Effector CD4-positive, alpha-beta T cell (primary cell): ENCODE results near the gene PARK7.
"Not testable (repeated sequence)": the region's sequence is repeated elsewhere in the genome, so short reads cannot be mapped to it uniquely, and the experiment has no call there.

Source experiments
- DNase-seq: peaks from one replicate; pipeline ENCODE4 v3.0.0-alpha.2; 2020
- total RNA-seq: gene quantifications from one replicate; lab custom pipeline; 2026; lab: John Stamatoyannopoulos, UW

PARK7 gene
- 41.3 reads per million, percentile 64 among the genes with 10 or more reads in this experiment for total RNA-seq

DNA sequence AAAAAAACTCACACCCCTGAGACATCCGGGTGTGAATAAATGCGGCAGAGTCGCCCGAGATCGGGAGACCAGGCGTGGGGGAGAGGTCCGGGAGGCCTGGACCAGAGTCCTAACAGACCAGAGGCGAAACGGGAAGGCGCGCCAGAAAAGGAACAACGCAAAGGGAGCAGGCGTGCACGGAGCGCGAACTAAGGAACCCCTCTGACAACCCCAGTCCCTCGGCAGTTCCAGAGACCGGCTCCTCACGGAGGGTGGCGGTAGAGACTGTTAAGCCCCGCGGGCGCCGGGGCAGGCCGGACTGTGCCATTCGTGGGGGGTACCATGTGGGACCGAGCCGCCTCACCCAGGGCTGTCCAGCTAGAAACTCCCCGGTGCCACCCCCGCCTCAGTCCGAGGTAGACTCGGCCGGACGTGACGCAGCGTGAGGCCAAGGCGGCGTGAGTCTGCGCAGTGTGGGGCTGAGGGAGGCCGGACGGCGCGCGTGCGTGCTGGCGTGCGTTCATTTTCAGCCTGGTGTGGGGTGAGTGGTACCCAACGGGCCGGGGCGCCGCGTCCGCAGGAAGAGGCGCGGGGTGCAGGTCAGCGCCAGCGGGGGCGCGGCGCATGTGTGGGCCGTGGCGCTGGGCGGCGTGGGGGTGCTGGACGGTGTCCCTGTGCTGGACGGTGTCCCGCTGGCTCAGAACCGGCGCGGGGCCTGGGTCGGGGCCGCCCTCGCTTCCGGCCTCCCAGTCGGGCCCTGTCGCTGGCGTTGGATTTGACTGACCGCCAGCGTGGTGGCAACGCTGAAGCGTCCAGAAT, at the start of gene PARK7:
TSS of gene PARK7 (plus strand) at position 496 of the 798 bp plus-strand sequence. CDS start 1,075 bp downstream, outside the sequence.
- peak; percentile 100 for DNase-seq

DNA sequence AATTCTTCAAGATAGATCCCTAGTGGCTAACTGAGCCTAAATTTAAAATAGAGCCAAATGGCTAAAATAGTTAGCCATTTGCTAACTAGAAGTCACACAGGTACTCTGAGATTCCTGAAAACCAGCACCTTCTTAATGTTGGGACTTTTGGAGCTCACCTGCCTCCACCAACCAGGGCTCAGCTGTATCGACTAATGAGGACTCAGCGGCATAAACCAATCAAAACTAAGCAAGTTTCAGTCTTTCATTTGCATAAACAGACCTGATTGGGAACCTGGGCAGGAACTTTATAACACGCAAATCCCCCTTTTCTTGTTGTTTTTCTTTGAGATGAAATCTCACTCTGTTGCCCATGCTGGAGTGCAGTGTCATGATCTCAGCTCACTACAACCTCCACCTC, 49.4 kb upstream of the PARK7 start:
- DNase-seq, result no peak

DNA sequence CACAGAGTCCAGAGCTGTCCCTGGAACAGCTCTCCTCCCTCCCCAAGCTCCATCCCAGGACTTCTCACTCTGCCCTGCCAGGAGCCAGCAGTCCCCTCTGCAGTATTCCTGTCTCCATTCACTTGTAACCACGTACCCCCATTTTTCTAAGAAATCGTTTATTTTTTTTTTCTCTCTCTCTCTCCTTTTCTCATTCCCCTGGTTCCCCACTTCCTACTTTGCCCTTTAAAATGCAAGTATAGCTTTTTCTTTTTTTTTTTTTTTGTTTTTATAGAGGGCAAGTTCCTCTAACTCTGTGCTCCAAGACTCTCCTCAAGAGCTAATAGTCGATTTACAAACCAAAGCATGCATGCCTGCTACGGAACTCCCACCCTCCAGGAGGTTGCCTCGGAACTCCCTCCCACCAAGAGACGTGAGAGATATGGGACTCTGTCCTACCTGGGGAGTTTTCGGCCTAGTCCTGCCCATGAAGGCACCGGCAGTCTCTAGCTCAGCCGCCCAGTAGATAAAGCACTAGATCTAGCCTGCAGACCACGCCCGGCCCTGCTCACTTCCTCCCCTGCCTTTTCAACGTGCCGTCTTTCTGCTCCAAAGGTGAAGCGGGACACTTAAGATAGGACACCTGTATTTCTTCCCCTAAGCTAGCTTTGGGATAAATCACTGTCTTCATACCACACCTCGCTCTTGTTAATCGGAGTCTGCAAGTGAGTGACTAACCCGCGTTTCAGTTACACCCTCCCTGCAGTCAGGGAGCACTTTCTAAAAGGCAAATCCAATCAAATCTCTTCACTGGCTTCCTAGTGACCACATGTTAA, 48.6 kb upstream of the PARK7 start:
- no peak for DNase-seq

DNA sequence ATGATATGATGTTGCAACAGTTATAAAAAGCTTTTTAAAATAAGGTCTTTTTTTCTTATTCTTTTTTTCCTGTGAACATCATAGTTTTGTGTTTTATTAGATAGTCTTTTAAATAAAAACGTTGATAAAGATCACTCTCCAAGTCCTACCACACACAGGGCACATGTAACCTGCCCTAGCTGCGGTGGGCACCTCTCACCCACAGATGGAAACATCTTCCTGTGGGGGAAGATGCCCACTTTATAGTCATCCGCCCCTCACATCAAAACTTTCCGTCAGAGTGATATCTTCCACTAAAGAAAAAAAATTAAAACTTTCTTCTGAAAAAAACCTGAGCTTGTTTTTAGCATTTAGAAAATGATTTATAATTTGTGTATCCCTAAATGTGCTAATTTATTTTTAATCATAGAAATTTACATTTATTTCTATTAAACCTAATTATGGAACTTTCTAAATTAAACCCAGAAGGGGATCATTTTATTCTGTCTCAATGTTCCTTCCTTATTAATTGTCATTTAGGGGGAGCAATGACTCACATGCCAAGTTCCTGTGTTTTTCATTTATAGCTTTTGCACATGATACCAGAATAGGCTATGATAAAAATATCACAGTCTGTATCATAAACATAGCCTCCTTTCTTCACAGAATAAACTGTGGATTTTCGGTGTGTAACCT, 45.5 kb upstream of the PARK7 start:
- no peak for DNase-seq

- DNase-seq, result no peak
These were observed 45.0 kb upstream of the PARK7 start for GRCh38 chr1:7916501-7916830.

GRCh38 chr1:7917971-7918370, 43.5 kb upstream of the PARK7 start:
- DNase-seq, result not testable (repeated sequence)

DNA sequence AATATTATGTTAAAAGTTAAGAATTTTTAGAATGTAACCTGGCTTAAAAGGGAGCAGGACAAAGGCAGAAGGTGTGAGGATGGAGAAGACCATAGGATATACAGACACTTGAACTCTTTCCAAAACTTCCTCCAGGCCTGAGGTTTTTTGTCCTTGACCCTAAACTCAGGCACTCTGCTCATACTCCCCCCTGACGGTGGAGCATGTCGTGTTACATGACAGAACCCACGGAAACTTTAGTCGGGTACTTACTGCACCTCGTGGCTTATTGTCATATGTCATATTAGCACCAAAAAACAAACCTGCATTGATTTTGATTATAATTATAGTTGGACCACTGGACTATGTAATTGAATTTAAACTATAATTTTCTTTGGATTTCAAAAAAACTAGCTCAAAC, 41.6 kb upstream of the PARK7 start:
- DNase-seq, result no peak

GRCh38 chr1:7921796-7922195, 39.7 kb upstream of the PARK7 start:
- DNase-seq, result no peak

DNA sequence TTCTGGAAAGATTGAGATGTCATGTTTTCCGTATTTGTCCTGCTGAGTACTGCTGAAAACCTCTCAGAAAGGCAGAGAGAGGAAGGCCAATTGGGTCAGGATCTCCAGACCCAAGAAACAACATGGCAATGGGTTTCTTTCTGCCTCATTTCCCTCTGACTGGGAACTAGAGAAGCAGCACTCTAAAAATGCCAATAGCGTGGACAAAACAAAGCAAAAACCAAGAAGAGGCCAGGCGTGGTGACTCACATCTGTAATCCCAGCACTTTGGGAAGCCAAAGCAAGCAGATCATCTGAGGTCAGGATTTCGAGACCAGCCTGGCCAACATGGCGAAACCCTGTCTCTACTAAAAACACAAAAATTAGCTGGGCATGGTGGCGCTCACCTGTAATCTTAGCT, 39.2 kb upstream of the PARK7 start:
- no peak for DNase-seq

GRCh38 chr1:7927061-7927460, 34.5 kb upstream of the PARK7 start:
- DNase-seq, result not testable (repeated sequence)

GRCh38 chr1:7928247-7928646, 33.3 kb upstream of the PARK7 start:
- no peak for DNase-seq

DNA sequence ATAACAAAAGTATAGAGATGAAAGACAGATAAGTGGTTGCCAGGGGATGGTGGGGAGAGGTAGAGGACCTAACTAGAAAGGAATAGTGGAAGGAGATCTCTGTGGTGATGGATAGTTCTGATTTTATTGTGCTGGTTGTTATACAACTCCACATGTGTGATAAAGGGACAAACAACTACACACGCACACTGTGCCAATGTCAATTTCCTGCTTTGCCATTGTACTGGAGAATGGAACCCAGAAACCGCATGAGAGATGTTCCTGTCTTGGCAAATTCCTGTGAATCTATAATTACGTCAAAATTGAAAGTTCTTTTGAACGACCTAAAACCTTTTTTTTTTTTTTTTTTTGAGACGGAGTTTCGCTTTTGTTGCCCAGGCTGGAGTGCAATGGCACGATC, 31.9 kb upstream of the PARK7 start:
- no peak for DNase-seq

DNA sequence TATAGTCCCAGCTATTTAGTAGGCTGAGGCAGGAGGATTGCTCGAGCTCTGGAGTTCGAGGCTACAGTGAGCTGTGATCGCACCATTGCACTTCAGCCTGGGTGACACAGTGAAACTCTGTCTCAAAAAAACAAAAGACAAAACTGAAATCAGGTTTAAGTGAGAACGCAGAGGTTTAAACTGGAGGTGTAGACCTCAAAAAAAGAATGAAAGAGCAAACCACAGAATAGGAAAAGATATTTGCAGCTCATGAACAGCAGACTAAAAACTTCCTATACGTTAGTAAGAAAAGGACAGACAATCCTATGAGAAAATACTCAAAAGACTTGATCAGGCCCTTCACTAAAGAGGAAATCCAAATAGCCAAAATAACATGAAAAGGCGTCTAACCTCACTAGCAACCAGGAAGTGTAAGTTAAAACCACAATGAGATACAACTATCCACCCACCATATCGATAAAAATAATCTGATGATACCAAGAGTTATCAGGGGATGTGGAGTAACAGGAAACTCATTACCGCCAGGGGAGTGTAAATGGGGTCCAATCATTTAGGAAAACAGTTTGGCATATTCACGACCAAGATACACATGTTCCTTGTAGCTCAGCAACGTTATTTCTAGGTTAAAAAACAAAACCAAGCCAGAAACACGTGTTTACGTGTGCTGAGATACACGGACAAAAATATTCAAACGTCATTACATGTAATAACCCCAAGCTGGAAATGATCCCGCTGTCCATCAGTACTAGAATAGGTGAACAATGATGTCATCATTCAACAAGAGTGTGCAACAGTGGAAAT, 30.7 kb upstream of the PARK7 start:
- DNase-seq, result no peak

DNA sequence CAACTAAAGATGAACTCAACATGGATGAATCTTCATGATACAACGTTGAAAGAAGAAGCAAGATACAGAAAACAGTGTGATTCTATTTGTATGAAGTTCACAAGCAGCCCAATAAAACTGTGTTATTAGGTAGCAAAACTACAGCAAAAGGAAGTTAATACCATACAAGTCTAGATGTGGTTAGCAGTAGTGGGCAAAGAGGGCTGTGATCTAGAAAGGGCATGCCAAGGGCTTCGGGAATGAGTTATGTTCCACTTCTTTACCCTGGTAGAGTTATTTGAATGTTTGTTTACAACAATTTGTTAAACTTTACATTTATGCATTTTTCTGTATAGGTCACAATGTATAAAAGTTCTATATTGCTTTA, 30.1 kb upstream of the PARK7 start:
- DNase-seq, result no peak

DNA sequence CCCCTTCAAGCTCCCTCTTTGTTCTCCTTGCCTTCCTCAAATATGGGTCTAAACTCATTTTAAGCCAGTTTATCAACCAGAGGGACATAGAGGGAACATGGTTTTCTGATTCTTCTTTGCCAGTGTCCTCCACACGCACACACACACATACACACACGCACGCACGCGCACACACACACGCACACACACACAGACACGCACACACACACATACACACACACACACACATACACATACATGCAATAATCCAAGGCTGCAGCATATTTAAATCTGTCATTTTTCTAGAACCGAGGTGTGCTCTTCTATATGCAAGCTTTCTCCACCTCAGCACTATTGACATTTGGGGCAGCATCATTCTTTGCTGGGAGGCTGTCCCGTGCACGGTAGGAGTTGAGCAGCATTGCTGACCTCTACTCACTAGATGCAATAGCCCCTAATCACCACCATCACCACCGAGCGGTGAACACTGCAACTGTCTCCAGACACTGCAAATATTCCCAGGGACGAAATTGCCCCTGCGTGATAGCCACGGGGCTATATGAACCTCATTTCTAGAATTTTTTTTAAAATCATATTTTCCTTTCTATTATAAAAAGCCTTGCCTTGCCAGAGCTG, 28.9 kb upstream of the PARK7 start:
- DNase-seq, result no peak

DNA sequence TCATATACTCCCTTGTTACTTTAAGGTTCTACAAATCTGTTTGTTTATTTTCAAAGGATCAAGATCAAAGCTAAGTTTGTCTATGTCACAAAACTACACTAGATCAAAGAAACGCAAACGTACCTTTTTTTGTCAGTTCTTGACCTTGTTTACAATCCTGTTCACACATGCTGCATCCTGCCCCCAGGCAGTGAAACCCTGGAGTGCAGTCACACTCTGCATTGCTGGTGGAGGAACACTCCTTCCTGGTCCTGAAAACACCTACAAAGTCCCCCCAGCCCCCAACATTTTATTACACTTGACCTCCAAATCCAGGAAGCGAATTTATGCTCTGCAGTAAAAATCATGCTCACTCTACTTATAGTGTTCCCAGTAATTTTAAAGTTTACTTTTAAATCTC, 23.4 kb upstream of the PARK7 start:
- DNase-seq, result no peak

GRCh38 chr1:7940034-7940433, 21.5 kb upstream of the PARK7 start:
- no peak for DNase-seq

DNA sequence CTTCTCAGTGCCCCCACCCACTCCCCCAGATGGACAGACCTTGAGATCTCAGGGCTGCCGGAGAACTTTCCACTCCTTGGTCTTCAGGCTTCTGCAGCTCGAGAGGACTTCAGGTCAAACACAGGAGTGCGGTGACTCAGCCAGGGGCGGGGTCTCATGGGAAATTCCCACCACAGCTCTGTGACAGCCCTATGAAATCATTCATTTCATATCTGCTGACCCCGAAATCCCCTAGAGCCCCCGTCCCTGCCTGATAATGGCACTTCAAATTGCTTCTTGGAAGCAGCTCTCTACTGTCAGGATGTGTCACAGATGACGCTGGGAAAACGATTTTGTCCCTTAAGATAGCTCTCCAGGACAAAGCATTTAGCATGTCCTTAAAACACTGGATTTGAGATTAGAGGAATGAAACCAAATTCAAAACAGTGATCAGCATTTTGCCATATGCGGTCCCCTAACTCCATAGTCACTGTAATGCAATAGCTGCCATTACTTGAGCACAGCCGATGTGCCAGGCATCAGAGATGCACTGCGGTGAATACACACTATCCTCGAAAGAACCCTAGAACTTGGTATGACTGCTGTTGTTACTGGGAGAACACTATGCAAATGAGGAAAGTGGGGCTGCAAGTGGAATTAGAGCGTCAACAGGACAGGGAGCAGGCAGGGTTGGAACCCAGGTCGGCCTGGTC, 20.6 kb upstream of the PARK7 start, which contains the start of gene TNFRSF9:
TSS of gene TNFRSF9 (minus strand) at position 95 of the 692 bp plus-strand sequence. CDS start 845 bp downstream, outside the sequence.
- peak; percentile 55 for DNase-seq

- DNase-seq, result no peak
These were observed 20.1 kb upstream of the PARK7 start for GRCh38 chr1:7941437-7941793.

DNA sequence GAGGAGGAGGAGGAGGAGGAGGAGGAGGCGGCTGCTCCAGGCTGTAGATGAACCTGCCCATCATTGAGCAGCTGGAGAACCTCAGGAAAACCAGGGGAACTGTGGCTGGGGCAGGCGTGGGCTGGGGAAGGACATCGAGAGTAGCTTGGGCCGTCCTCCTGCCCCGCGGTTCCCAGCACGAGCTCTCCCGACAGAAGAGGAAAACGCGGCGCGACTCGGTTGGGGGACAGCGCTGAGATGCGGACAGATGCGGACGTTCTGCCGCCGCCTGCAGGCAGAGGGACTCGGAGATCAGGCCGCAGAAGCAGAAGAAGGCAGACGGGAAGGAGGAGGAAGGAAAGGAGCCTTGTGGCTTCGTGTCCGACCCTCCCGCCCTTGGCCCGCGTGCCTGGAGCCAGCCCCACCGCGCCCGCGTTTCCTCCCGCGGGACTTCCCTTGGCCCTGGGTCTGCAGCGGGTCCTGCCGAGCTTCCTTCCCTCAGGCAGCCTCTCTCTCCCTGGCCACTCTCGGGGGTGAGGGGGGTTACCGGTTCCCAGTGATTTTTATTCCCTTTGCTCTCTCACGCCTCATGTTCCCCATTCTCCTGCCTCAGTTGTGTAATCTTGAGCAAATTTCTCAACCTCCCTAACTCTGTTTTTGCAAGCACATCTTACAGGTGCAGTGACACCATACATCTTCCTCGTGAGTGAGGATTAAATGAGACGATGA, 19.1 kb upstream of the PARK7 start:
- peak; percentile 21 for DNase-seq

DNA sequence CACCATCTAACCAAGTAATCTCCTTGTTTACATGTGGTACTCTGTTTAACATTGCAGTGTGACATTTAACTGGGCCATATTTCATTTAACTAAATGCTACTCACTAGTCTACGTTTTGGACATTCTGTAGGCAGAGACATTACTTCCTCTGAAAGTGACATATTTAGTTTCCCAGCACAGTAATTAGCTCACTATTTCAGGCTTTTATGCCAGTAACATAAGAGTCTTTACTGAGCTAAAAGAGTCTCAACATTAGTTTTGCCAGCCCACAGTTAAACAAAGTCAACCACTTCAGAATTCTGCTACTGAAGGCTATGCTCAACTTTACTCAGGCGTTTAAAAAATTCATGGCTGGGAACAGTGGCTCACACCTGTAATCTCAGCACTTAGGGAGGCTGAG, 18.3 kb upstream of the PARK7 start:
- DNase-seq, result no peak
